ENCODE results near the gene PTTG1IP. TPM values are rescaled to one million over a fixed set of nuclear protein-coding genes. Genes with fewer than 3 reads are reported as not detected.
A peak's percentile ranks its signal among the peaks of the same experiment; 100 is the strongest.

The PTTG1IP gene
- total RNA-seq, 6 experiments from 2014 or later = 241 to 290 (median 277) TPM

GRCh38 chr21:44892536-44893277 lies 19.2 kb upstream of the PTTG1IP start:
- TF ChIP-seq CTCF (IDR thresholded peaks at IDR 0.05) = peak; percentile 90
- DNase-seq = no peak
- peaks cover 21% of the 10 kb centered on the region for H3K27me3 Mint-ChIP-seq (ENCODE audit: insufficient read depth)
- H3K4me3 Mint-ChIP-seq = no peak overlapping the region
- no peak overlapping the region for H3K27ac Mint-ChIP-seq
- no peaks in the 10 kb centered on the region for H3K4me1 Mint-ChIP-seq (ENCODE audit: low read depth)
- H3K9me3 Mint-ChIP-seq = no peaks in the 10 kb centered on the region
- H3K36me3 Mint-ChIP-seq (ENCODE audit: low read depth) = no peaks in the 10 kb centered on the region

GRCh38 chr21:44892095-44892494 lies 18.6 kb upstream of the PTTG1IP start:
- Mint-ChIP-seq H3K27me3 (ENCODE audit: insufficient read depth) (peaks cover 18% of the 10 kb centered on the region), H3K4me3 (no peak overlapping the region), H3K9me3 (no peaks in the 10 kb centered on the region), H3K4me1 (ENCODE audit: low read depth) (no peaks in the 10 kb centered on the region), H3K27ac (no peak overlapping the region), H3K36me3 (ENCODE audit: low read depth) (no peaks in the 10 kb centered on the region)
- DNase-seq = no peak
- TF ChIP-seq CTCF (IDR thresholded peaks at IDR 0.05) = no peak

- no peaks in the 10 kb centered on the region for H3K36me3 Mint-ChIP-seq (ENCODE audit: low read depth)
- H3K9me3 Mint-ChIP-seq = no peaks in the 10 kb centered on the region
- no peak overlapping the region for H3K4me3 Mint-ChIP-seq
- H3K27ac Mint-ChIP-seq = no peak overlapping the region
- peaks cover 18% of the 10 kb centered on the region for H3K27me3 Mint-ChIP-seq (ENCODE audit: insufficient read depth)
- TF ChIP-seq CTCF (IDR thresholded peaks at IDR 0.05) = no peak
- no peak for DNase-seq
- H3K4me1 Mint-ChIP-seq (ENCODE audit: low read depth) = no peaks in the 10 kb centered on the region
These were observed 18.1 kb upstream of the PTTG1IP start for GRCh38 chr21:44891631-44892031.

GRCh38 chr21:44890961-44891541 lies 17.6 kb upstream of the PTTG1IP start:
- Mint-ChIP-seq H3K36me3 (ENCODE audit: low read depth) (no peaks in the 10 kb centered on the region), H3K9me3 (no peaks in the 10 kb centered on the region), H3K4me3 (no peak overlapping the region), H3K27ac (no peak overlapping the region), H3K4me1 (ENCODE audit: low read depth) (no peaks in the 10 kb centered on the region), H3K27me3 (ENCODE audit: insufficient read depth) (peaks cover 20% of the 10 kb centered on the region)
- no peak for TF ChIP-seq CTCF (IDR thresholded peaks at IDR 0.05)
- no peak for DNase-seq

GRCh38 chr21:44890338-44890931 lies 16.9 kb upstream of the PTTG1IP start:
- Mint-ChIP-seq H3K27ac (no peak overlapping the region), H3K4me3 (no peak overlapping the region), H3K27me3 (ENCODE audit: insufficient read depth) (peaks cover 22% of the 10 kb centered on the region), H3K36me3 (ENCODE audit: low read depth) (no peaks in the 10 kb centered on the region), H3K9me3 (no peaks in the 10 kb centered on the region), H3K4me1 (ENCODE audit: low read depth) (no peaks in the 10 kb centered on the region)
- no peak for DNase-seq
- TF ChIP-seq CTCF (IDR thresholded peaks at IDR 0.05) = no peak
